GM21717 (cell line): Measurements from ENCODE around the gene SVOPL.
"Not testable (repeated sequence)": the region's sequence is repeated elsewhere in the genome, so short reads cannot be mapped to it uniquely, and the experiment has no call there.

ENCODE experiments used
- ATAC-seq: cut with Tn5 transposase; IDR thresholded peaks from one replicate; pipeline ENCODE4 v1.9.1; 2021; ENCODE audit warnings: mild to moderate bottlenecking, moderate library complexity; ENCODE audit not compliant: unreplicated experiment

Gene SVOPL

GRCh38 chr7:138705167-138705566 lies 4.0 kb upstream of the SVOPL start:
- no peak for ATAC-seq

GRCh38 chr7:138701537-138701923 lies 368 bp upstream of the SVOPL start:
- ATAC-seq: no peak

- ATAC-seq: no peak
Measured at GRCh38 chr7:138699661-138700060, 1.5 kb downstream of the SVOPL start.

- no peak for ATAC-seq
Measured at GRCh38 chr7:138698281-138698680, 2.9 kb downstream of the SVOPL start.

GRCh38 chr7:138697535-138698182 lies 3.5 kb downstream of the SVOPL start:
- ATAC-seq: no peak

- ATAC-seq: not testable (repeated sequence)
Measured at GRCh38 chr7:138695776-138696175, 5.4 kb downstream of the SVOPL start.

DNA sequence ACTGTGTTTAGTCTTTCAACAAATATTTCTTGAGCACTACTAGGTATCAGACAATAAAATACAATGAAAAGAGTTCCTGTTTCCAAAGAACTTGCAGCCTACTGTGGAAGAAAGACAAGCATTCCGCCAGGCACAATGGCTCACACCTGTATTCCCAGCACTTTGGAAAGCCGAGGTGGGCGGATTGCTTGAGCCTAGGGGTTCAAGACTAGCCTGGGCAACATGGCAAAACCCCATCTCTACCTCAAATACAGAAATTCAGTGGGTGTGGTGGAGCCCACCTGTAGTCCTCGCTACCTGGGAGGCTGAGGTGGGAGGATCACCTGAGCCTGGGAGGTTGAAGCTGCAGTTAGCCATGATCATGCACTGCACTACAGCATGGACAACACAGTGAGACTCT lies 6.1 kb downstream of the SVOPL start:
- ATAC-seq: no peak

- ATAC-seq: no peak
Measured at GRCh38 chr7:138691178-138691577, 10.0 kb downstream of the SVOPL start.

DNA sequence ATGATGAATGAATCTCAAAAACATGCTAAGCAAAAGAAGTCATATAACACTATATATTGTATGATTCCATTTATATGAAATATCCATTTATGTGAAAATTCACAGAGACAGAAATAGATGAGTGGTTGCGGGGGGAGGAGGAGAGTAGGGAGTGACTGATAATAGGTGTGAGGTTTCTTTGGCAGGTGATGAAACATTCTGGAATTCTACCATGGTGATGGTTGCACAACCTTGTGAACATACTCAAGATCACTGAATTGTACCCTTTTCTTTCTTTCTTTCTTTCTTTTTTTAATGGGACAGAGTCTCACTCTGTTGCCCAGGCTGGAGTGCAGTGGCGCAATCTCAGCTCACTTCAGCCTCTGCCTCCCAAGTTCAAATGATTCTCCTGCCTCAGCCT lies 10.7 kb downstream of the SVOPL start:
- no peak for ATAC-seq

DNA sequence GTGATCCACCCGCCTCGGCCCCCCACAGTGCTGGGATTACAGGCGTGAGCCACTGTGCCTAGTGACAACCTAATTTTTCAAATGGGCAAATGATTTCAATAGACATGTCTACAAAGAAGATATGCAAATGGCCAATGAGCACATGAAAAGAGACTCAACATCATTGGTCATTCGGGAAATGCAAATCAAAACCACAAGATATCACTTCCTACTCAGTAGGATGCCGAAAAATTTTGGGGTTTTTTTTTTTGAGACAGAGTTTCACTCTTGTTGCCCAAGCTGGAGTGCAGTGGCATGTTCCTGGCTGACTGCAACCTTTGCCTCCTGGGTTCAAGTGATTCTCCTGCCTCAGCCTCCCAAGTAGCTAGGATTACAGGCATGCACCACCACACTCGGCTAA lies 13.1 kb downstream of the SVOPL start:
- not testable (repeated sequence) for ATAC-seq

GRCh38 chr7:138684340-138684739 lies 16.8 kb downstream of the SVOPL start:
- no peak for ATAC-seq

DNA sequence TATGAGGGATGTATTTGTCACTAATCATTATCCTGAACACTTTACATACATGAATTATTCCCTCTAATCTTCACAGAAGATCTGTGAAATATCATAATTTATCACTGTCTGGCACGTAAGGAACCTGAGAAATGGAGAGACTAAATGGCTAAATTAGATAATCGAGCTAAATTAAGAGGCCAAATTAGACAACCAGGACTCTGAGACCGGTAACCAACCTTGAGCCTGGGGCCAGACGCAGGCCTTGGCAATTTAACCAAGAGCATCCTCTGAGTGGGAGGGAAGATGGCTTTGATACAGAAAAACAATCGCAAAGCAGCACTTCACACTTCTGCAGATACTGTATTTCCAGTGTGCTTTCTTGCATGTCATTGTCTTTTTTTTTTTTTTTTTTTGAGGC lies 21.4 kb downstream of the SVOPL start:
- no peak for ATAC-seq

DNA sequence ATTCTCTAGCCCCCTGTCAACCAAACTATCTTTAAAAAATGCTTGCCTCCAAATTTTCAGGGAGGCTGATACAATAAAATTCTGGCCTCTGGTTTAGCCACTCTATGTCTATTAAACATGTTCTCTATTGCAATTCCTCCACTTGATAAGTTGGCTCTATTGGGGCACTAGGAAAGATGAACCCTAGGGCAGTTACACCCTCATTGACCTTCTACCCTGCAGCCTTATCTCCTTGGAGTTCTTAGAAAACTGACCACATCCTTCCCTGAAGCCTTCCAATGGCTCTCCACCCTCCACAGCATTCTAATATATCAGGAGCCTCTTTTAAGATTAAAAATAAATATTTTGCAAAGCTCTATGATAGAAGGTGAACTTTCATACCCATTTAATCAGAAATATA lies 30.6 kb downstream of the SVOPL start:
- no peak for ATAC-seq

DNA sequence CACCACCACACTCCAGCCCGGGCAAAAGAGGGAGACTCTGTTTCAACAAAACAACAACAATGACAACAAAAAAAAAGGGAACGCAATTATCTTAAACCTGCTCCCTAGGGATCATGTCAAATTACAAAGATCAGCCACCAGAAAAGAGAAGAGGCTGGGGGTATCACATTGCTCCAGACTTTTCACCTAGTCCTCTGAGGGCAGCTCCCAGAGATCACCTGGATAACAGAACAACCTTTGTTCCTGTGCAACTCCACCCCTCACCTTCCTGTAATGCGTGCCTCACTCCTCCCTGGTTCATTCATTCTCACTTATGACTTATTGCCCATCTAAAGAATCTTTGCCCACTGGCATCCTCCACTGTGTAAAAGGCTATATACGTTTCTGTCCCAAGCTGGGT lies 31.8 kb downstream of the SVOPL start:
- ATAC-seq: no peak

- ATAC-seq: no peak
Measured at GRCh38 chr7:138668946-138669345, 32.2 kb downstream of the SVOPL start.

- no peak for ATAC-seq
Measured at GRCh38 chr7:138668229-138668596, 32.9 kb downstream of the SVOPL start.

DNA sequence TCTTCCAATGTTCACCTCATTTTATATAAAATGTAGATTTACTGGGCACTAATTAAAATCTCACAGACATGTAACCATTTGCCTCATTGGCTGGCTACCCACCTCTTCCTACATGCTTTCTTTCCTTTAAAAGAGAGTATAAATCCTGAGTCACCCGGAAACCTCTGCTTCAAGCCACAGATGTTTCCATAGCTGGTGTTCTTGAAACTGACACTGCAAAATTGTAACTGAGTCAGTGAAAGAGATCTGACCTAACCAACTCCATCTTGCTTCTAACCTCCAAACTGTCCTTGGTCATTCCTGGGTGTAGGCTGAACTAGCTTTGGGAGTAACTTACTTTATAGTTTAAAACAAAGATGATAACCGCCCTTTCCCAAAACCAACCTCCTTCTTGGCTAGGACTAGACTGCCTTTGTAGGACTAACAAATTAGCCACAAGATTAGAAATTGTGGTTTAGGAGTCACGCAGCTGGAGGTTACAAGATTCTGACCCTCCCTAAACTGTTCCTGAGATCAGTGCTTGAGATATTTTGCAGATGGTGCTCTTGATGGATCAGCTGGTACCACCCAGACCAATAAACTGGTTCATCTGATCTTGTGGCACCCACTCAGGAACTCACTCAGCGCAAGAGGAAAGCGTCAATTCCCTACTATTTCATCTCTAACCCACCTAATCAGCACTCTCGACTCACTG lies 33.5 kb downstream of the SVOPL start:
- ATAC-seq: no peak

GRCh38 chr7:138666385-138666784 lies 34.8 kb downstream of the SVOPL start:
- ATAC-seq: no peak

GRCh38 chr7:138665669-138666140 lies 35.5 kb downstream of the SVOPL start:
- no peak for ATAC-seq

GRCh38 chr7:138665249-138665648 lies 35.9 kb downstream of the SVOPL start:
- no peak for ATAC-seq

- no peak for ATAC-seq
Measured at GRCh38 chr7:138663725-138664710, 37.1 kb downstream of the SVOPL start.

- ATAC-seq: no peak
Measured at GRCh38 chr7:138662991-138663320, 38.2 kb downstream of the SVOPL start.
